Astrocyte (in vitro differentiated cells and primary cell): ENCODE measurements around the gene CSGALNACT2. TPM values are rescaled to one million over a fixed set of nuclear protein-coding genes. Genes with fewer than 3 reads are reported as not detected.

ENCODE experiments used
- DNase-seq: peaks from one replicate; pipeline ENCODE4 v3.0.0-alpha.2; 2010; ENCODE audit warnings: low read depth
- FAIRE-seq: peaks from 2 replicates; lab custom pipeline; 2011; peaks lifted over from hg19 to GRCh38; lab: Jason Lieb, UNC
- H2AFZ ChIP-seq: 2 replicates; pipeline ENCODE4 v1.6.0; 2012; ENCODE audit warnings: low read depth, low read length, inconsistent platforms
- H3K27ac ChIP-seq: 2 replicates; pipeline ENCODE4 v1.5.1; 2011; ENCODE audit warnings: low read depth, low read length, inconsistent platforms
- H3K27me3 ChIP-seq: 2 replicates; pipeline ENCODE4 v1.6.0; 2011; ENCODE audit warnings: low read length, inconsistent platforms; ENCODE audit not compliant: insufficient read depth
- H3K36me3 ChIP-seq: 2 replicates; pipeline ENCODE4 v1.5.1; 2011; ENCODE audit warnings: low read length, inconsistent platforms; ENCODE audit not compliant: insufficient read depth
- H3K4me1 ChIP-seq: 2 replicates; pipeline ENCODE4 v1.5.1; 2011; ENCODE audit warnings: low read length, inconsistent platforms; ENCODE audit not compliant: insufficient read depth
- H3K4me2 ChIP-seq: 2 replicates; pipeline ENCODE4 v1.6.0; 2012; ENCODE audit warnings: low read length, inconsistent platforms
- H3K4me3 ChIP-seq: 2 replicates; pipeline ENCODE4 v1.5.1; 2011; ENCODE audit warnings: low read depth, mild to moderate bottlenecking, low read length, inconsistent platforms; ENCODE audit not compliant: insufficient read depth
- H3K79me2 ChIP-seq: 2 replicates; pipeline ENCODE4 v1.6.0; 2012; ENCODE audit warnings: mild to moderate bottlenecking, low read length, inconsistent platforms; ENCODE audit not compliant: insufficient read depth
- H3K9ac ChIP-seq: 2 replicates; pipeline ENCODE4 v1.6.0; 2012; ENCODE audit warnings: mild to moderate bottlenecking, low read length, inconsistent platforms
- H3K9me3 ChIP-seq: 2 replicates; pipeline ENCODE4 v1.5.1; 2012; ENCODE audit warnings: low read depth, mild to moderate bottlenecking, low read length, inconsistent platforms; ENCODE audit not compliant: insufficient read depth
- H4K20me1 ChIP-seq: 2 replicates; pipeline ENCODE4 v1.6.0; 2012; ENCODE audit warnings: low read length, inconsistent platforms; ENCODE audit not compliant: insufficient read depth
- H3K27ac Mint-ChIP-seq: one replicate; pipeline ENCODE4 v1.8.0; 2021; ENCODE audit warnings: mild to moderate bottlenecking, mixed read lengths; ENCODE audit not compliant: unreplicated experiment
- H3K27me3 Mint-ChIP-seq: one replicate; pipeline ENCODE4 v1.8.0; 2021; ENCODE audit warnings: low read depth, mixed read lengths; ENCODE audit not compliant: unreplicated experiment
- H3K36me3 Mint-ChIP-seq: one replicate; pipeline ENCODE4 v1.8.0; 2021; ENCODE audit warnings: low read depth, mixed read lengths; ENCODE audit not compliant: unreplicated experiment
- H3K4me1 Mint-ChIP-seq: one replicate; pipeline ENCODE4 v1.8.0; 2021; ENCODE audit warnings: low read depth, mixed read lengths; ENCODE audit not compliant: unreplicated experiment
- H3K4me3 Mint-ChIP-seq: one replicate; pipeline ENCODE4 v1.8.0; 2021; ENCODE audit warnings: mild to moderate bottlenecking, moderate library complexity, mixed read lengths; ENCODE audit not compliant: unreplicated experiment
- H3K9me3 Mint-ChIP-seq: one replicate; pipeline ENCODE4 v1.8.0; 2021; ENCODE audit warnings: mild to moderate bottlenecking, mixed read lengths; ENCODE audit not compliant: unreplicated experiment
- EZH2 ChIP-seq: IDR thresholded peaks from 2 replicates; pipeline ENCODE4 v1.6.1; 2012; ENCODE audit warnings: mild to moderate bottlenecking, low read length, inconsistent platforms; ENCODE audit not compliant: insufficient read depth
- total RNA-seq: library from RNA; stranded (reverse); gene quantifications from 2 replicates; pipeline ENCODE4 v1.2.1, GENCODE V29; 2021
- TF ChIP-seq, protein P1 (sequence below): IDR thresholded peaks from 2 replicates; pipeline ENCODE4 v1.5.1; 2011; ENCODE audit warnings: low read depth, mild to moderate bottlenecking, inconsistent platforms, low read length, moderate library complexity; ENCODE audit not compliant: insufficient read depth

Gene CSGALNACT2
- total RNA-seq, 1 donor from 2014 or later, result 28.5 TPM

- H3K4me3 Mint-ChIP-seq, result no peak overlapping the region
- Histone ChIP-seq H3K4me1 (peaks cover 4% of the 10 kb centered on the region), H3K27ac (no peak overlapping the region), H3K27me3 (no peaks in the 10 kb centered on the region), H3K9ac (no peak overlapping the region), H3K36me3 (no peaks in the 10 kb centered on the region), H3K4me3 (no peak overlapping the region), H4K20me1 (no peaks in the 10 kb centered on the region), H2AFZ (no peak overlapping the region), H3K4me2 (no peak overlapping the region), H3K9me3 (no peaks in the 10 kb centered on the region), H3K79me2 (no peaks in the 10 kb centered on the region)
- no peaks in the 10 kb centered on the region for H3K9me3 Mint-ChIP-seq
- no peak for TF ChIP-seq EZH2
- TF ChIP-seq, protein P1, sequence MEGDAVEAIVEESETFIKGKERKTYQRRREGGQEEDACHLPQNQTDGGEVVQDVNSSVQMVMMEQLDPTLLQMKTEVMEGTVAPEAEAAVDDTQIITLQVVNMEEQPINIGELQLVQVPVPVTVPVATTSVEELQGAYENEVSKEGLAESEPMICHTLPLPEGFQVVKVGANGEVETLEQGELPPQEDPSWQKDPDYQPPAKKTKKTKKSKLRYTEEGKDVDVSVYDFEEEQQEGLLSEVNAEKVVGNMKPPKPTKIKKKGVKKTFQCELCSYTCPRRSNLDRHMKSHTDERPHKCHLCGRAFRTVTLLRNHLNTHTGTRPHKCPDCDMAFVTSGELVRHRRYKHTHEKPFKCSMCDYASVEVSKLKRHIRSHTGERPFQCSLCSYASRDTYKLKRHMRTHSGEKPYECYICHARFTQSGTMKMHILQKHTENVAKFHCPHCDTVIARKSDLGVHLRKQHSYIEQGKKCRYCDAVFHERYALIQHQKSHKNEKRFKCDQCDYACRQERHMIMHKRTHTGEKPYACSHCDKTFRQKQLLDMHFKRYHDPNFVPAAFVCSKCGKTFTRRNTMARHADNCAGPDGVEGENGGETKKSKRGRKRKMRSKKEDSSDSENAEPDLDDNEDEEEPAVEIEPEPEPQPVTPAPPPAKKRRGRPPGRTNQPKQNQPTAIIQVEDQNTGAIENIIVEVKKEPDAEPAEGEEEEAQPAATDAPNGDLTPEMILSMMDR, result no peak
- FAIRE-seq (no peak), DNase-seq (no peak)
- H3K27ac Mint-ChIP-seq, result no peak overlapping the region
- H3K36me3 Mint-ChIP-seq, result peaks cover 24% of the 10 kb centered on the region
- no peaks in the 10 kb centered on the region for H3K4me1 Mint-ChIP-seq
- no peaks in the 10 kb centered on the region for H3K27me3 Mint-ChIP-seq
Measured at GRCh38 chr10:43198682-43199005, 60.4 kb downstream of the CSGALNACT2 start.

DNA sequence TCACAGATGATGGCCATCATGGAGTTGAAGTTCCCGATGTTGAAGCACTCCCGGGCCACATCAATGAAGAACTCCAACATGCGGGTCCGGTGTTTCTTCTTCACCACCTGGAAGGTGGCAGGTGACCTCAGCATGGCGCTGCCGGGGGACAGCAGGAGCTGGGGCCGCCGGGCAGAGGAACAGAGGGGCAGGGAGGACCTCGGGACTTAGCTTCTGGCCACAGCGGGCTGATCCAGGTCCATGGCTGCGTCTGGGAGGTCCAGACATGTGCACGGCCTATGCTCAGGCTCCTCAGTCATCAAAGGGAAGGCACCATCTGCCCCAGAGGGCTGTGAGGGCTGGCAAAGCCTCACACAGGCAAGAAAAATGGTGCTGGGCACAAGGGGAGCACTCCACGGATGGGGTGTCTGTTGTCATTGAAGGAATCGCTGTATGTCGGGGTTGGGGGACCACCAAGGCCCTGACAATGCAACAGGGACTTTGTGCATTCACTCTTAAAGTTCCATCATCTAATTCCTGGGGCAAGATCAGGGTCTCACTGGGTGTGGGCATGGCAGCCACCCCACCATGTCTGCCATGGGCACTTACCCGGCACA lies 60.9 kb downstream of the CSGALNACT2 start:
- Histone ChIP-seq H2AFZ (no peak overlapping the region), H3K4me1 (peaks cover 4% of the 10 kb centered on the region), H3K9me3 (no peaks in the 10 kb centered on the region), H3K27ac (no peak overlapping the region), H3K4me3 (no peak overlapping the region), H3K4me2 (no peak overlapping the region), H4K20me1 (no peaks in the 10 kb centered on the region), H3K36me3 (no peaks in the 10 kb centered on the region), H3K27me3 (no peaks in the 10 kb centered on the region), H3K9ac (no peak overlapping the region), H3K79me2 (no peaks in the 10 kb centered on the region)
- no peak for DNase-seq
- H3K36me3 Mint-ChIP-seq, result peaks cover 24% of the 10 kb centered on the region
- no peak overlapping the region for H3K27ac Mint-ChIP-seq
- no peak for TF ChIP-seq EZH2
- TF ChIP-seq, protein P1, result no peak
- H3K4me3 Mint-ChIP-seq, result no peak overlapping the region
- no peaks in the 10 kb centered on the region for H3K4me1 Mint-ChIP-seq
- no peaks in the 10 kb centered on the region for H3K9me3 Mint-ChIP-seq
- H3K27me3 Mint-ChIP-seq, result no peaks in the 10 kb centered on the region
- FAIRE-seq, result no peak

GRCh38 chr10:43199684-43200537 lies 61.7 kb downstream of the CSGALNACT2 start:
- peaks cover 4% of the 10 kb centered on the region for H3K4me1 ChIP-seq
- H3K27me3 Mint-ChIP-seq, result no peaks in the 10 kb centered on the region
- no peaks in the 10 kb centered on the region for H3K4me1 Mint-ChIP-seq
- H3K27ac ChIP-seq, result no peak overlapping the region
- no peak overlapping the region for H2AFZ ChIP-seq
- no peaks in the 10 kb centered on the region for H3K36me3 ChIP-seq
- no peaks in the 10 kb centered on the region for H4K20me1 ChIP-seq
- no peaks in the 10 kb centered on the region for H3K9me3 Mint-ChIP-seq
- no peak for FAIRE-seq
- TF ChIP-seq, protein P1, result no peak
- no peak for TF ChIP-seq EZH2
- no peak for DNase-seq
- no peak overlapping the region for H3K27ac Mint-ChIP-seq
- H3K9me3 ChIP-seq, result no peaks in the 10 kb centered on the region
- H3K4me3 ChIP-seq, result no peak overlapping the region
- H3K27me3 ChIP-seq, result no peaks in the 10 kb centered on the region
- H3K79me2 ChIP-seq, result no peaks in the 10 kb centered on the region
- peaks cover 22% of the 10 kb centered on the region for H3K36me3 Mint-ChIP-seq
- H3K4me3 Mint-ChIP-seq, result no peak overlapping the region
- H3K9ac ChIP-seq, result no peak overlapping the region
- H3K4me2 ChIP-seq, result no peak overlapping the region
